K562 (cell line): Measurements from ENCODE around the gene CEACAM7. TPM values are rescaled to one million over a fixed set of nuclear protein-coding genes. Genes with fewer than 3 reads are reported as not detected.

Source experiments
- ADNP ChIP-seq: fragments of 200-800 bp; sonication (Bioruptor generic); IDR thresholded peaks from 2 replicates; pipeline ENCODE4 v1.6.1; 2016; ENCODE audit warnings: missing genetic modification characterization, missing compliant biosample characterization
- ATF7 ChIP-seq: fragments of 450-650 bp; IDR thresholded peaks from 2 replicates; pipeline ENCODE4 v1.7.1; 2014; ENCODE audit warnings: mild to moderate bottlenecking, moderate library complexity
- ELF4 ChIP-seq: fragments of 450-650 bp; formaldehyde crosslinking; IDR thresholded peaks from 2 replicates; pipeline ENCODE4 v1.4.0; 2022; ENCODE audit warnings: missing genetic modification characterization
- ETV5 ChIP-seq: sonication (generic); formaldehyde crosslinking; IDR thresholded peaks from 2 replicates; pipeline ENCODE4 v1.4.0; 2020; ENCODE audit warnings: low read depth, mild to moderate bottlenecking, missing genetic modification reagents
- EZH2 ChIP-seq: IDR thresholded peaks from 2 replicates; pipeline ENCODE4 v1.6.1; 2012; ENCODE audit warnings: low read depth, mild to moderate bottlenecking, inconsistent platforms, low read length, borderline replicate concordance
- GATAD2A ChIP-seq: fragments of 450-650 bp; IDR thresholded peaks from 2 replicates; pipeline ENCODE4 v1.6.1; 2017
- HMG20B ChIP-seq: fragments of 250-450 bp; sonication (Bioruptor Pico); IDR thresholded peaks from 2 replicates; pipeline ENCODE4 v1.5.0; 2021; ENCODE audit warnings: mild to moderate bottlenecking
- HNRNPH1 ChIP-seq: fragments of 200-400 bp; formaldehyde crosslinking; optimal IDR thresholded peaks from 2 replicates; pipeline ENCODE3; 2017; ENCODE audit warnings: low read depth, mild to moderate bottlenecking, low read length, moderate library complexity
- HNRNPLL ChIP-seq: fragments of 200-400 bp; formaldehyde crosslinking; IDR thresholded peaks from 2 replicates; pipeline ENCODE4 v1.6.1; 2017; ENCODE audit warnings: low read length, low read depth, mild to moderate bottlenecking; ENCODE audit not compliant: poor library complexity, severe bottlenecking
- IRF2 ChIP-seq: sonication (generic); formaldehyde crosslinking; IDR thresholded peaks from 2 replicates; pipeline ENCODE4 v1.8.1; 2022; ENCODE audit warnings: mild to moderate bottlenecking, missing genetic modification reagents
- MTA3 ChIP-seq: fragments of 450-650 bp; formaldehyde crosslinking; IDR thresholded peaks from 2 replicates; pipeline ENCODE4 v1.6.1; 2017; ENCODE audit warnings: mild to moderate bottlenecking, borderline replicate concordance
- MYBL2 ChIP-seq, 2 experiments: fragments of 450-650 bp in 1 of 2; sonication (generic) in 1 of 2; formaldehyde crosslinking in 1 of 2; IDR thresholded peaks; 2 replicates each; pipeline versions ENCODE4 v1.6.1 to v1.8.1; 2017 to 2022; ENCODE audit warnings: borderline replicate concordance in 1 of 2, inconsistent platforms in 1 of 2, low read depth in 1 of 2, mild to moderate bottlenecking in 1 of 2, missing genetic modification reagents in 1 of 2, moderate library complexity in 1 of 2
- SNIP1 ChIP-seq: fragments of 450-650 bp; IDR thresholded peaks from 2 replicates; pipeline ENCODE4 v1.7.1; 2017; ENCODE audit warnings: low read depth, mild to moderate bottlenecking
- YBX1 ChIP-seq: fragments of 450-650 bp; IDR thresholded peaks from 2 replicates; pipeline ENCODE4 v1.7.1; 2016; ENCODE audit warnings: mild to moderate bottlenecking
- YY1 ChIP-seq, 3 experiments: IDR thresholded peaks; 2 replicates each; pipeline ENCODE4 v1.6.1; 2011; ENCODE audit warnings: low read length in 2 of 3, mild to moderate bottlenecking in 2 of 3, moderate library complexity in 2 of 3, borderline replicate concordance in 1 of 3, control low read depth in 1 of 3, low read depth in 1 of 3; ENCODE audit not compliant: insufficient read depth in 3 of 3, insufficient replicate concordance in 2 of 3, control insufficient read depth in 1 of 3, insufficient read length in 1 of 3; ENCODE audit errors: extremely low read depth in 1 of 3
- ZNF23 ChIP-seq: fragments of 250-450 bp; sonication (Bioruptor Pico); IDR thresholded peaks from 2 replicates; pipeline ENCODE4 v1.4.0; 2020; ENCODE audit warnings: mild to moderate bottlenecking
- ZNF507 ChIP-seq: conservative IDR thresholded peaks from 2 replicates; pipeline ENCODE4 v1.6.1; 2017; ENCODE audit warnings: missing genetic modification characterization, missing compliant biosample characterization
- polyA plus RNA-seq, 8 experiments: library from polyadenylated mRNA; depleted of rRNA in 4 of 8; stranded (reverse) in 5 of 8; unstranded in 3 of 8; fragments of >200 nt; fragmentation: Nextera tagmentation in 2 of 8; fragmentation: Illumina TruSeq in 1 of 8; extraction: Ambion mirVana in 2 of 8; extraction: Trizol in 1 of 8; gene quantifications; 2 replicates each; pipeline versions ENCODE4 v1.2.1 to v1.2.3, GENCODE V29; 2011 to 2014; ENCODE audit warnings: inconsistent platforms in 1 of 8, missing spikeins in 1 of 8
- total RNA-seq, 7 experiments: library from RNA; depleted of rRNA in 6 of 7; stranded (reverse); fragments of >200 nt in 6 of 7; fragmentation: Illumina TruSeq in 2 of 7; extraction: Trizol in 2 of 7; gene quantifications; 2 replicates each; pipeline versions ENCODE4 v1.2.1 to v1.2.3, GENCODE V29; 2011 to 2021; ENCODE audit warnings: low replicate concordance in 1 of 7
- TF ChIP-seq, protein P1 (sequence below), 3 experiments: fragments of 200-800 bp in 1 of 3; fragments of 250-450 bp in 1 of 3; fragments of 450-650 bp in 1 of 3; sonication (Bioruptor Pico) in 1 of 3; sonication (Bioruptor generic) in 1 of 3; formaldehyde crosslinking in 1 of 3; IDR thresholded peaks; 2 replicates each; pipeline versions ENCODE4 v1.6.1 to v1.8.0; 2016 to 2022; ENCODE audit warnings: mild to moderate bottlenecking in 2 of 3, missing genetic modification characterization in 2 of 3, missing compliant biosample characterization in 1 of 3, moderate library complexity in 1 of 3
- TF ChIP-seq, protein P2 (sequence below): fragments of 450-650 bp; IDR thresholded peaks from 2 replicates; pipeline ENCODE4 v1.6.1; 2018; ENCODE audit warnings: mild to moderate bottlenecking, low read depth; ENCODE audit not compliant: partially characterized antibody
- TF ChIP-seq, protein P3 (sequence below): fragments of 250-450 bp; sonication (Bioruptor Pico); IDR thresholded peaks from 2 replicates; pipeline ENCODE4 v1.9.0; 2021; ENCODE audit warnings: mild to moderate bottlenecking
- TF ChIP-seq, protein P4 (sequence below): fragments of 250-450 bp; sonication (Bioruptor Pico); IDR thresholded peaks from 2 replicates; pipeline ENCODE4 v1.8.0; 2022; ENCODE audit warnings: inconsistent platforms, mild to moderate bottlenecking, moderate library complexity, borderline replicate concordance

CEACAM7 gene
- total and polyA plus RNA-seq, 9 of the 15 experiments (the other 6 are each of a cell fraction or from before 2014, with no cell fraction given), result not detected

DNA sequence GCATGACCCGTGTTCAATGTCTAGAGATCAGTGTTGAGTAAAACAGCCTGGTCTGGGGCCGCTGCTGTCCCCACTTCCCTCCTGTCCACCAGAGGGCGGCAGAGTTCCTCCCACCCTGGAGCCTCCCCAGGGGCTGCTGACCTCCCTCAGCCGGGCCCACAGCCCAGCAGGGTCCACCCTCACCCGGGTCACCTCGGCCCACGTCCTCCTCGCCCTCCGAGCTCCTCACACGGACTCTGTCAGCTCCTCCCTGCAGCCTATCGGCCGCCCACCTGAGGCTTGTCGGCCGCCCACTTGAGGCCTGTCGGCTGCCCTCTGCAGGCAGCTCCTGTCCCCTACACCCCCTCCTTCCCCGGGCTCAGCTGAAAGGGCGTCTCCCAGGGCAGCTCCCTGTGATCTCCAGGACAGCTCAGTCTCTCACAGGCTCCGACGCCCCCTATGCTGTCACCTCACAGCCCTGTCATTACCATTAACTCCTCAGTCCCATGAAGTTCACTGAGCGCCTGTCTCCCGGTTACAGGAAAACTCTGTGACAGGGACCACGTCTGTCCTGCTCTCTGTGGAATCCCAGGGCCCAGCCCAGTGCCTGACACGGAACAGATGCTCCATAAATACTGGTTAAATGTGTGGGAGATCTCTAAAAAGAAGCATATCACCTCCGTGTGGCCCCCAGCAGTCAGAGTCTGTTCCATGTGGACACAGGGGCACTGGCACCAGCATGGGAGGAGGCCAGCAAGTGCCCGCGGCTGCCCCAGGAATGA is 18.9 kb upstream of the CEACAM7 start (continued):
- peak in 1 of 3 experiments; percentile 29 for TF ChIP-seq YY1 (IDR thresholded peaks at IDR 0.05; ENCODE audit: borderline replicate concordance in 1 of 3, control insufficient read depth in 1 of 3, extremely low read depth in 1 of 3, insufficient read depth in 3 of 3, insufficient read length in 1 of 3, insufficient replicate concordance in 2 of 3, low read depth in 1 of 3, low read length in 2 of 3)
- no peak for TF ChIP-seq ADNP (tag)
- no peak for TF ChIP-seq HMG20B
- no peak for TF ChIP-seq ZNF23
- TF ChIP-seq MYBL2 (IDR thresholded peaks at IDR 0.05; ENCODE audit: low read depth), result no peak
- no peak for TF ChIP-seq MYBL2 (CRISPR knock-in tag; IDR thresholded peaks at IDR 0.05; ENCODE audit: borderline replicate concordance)
- TF ChIP-seq, protein P1, sequence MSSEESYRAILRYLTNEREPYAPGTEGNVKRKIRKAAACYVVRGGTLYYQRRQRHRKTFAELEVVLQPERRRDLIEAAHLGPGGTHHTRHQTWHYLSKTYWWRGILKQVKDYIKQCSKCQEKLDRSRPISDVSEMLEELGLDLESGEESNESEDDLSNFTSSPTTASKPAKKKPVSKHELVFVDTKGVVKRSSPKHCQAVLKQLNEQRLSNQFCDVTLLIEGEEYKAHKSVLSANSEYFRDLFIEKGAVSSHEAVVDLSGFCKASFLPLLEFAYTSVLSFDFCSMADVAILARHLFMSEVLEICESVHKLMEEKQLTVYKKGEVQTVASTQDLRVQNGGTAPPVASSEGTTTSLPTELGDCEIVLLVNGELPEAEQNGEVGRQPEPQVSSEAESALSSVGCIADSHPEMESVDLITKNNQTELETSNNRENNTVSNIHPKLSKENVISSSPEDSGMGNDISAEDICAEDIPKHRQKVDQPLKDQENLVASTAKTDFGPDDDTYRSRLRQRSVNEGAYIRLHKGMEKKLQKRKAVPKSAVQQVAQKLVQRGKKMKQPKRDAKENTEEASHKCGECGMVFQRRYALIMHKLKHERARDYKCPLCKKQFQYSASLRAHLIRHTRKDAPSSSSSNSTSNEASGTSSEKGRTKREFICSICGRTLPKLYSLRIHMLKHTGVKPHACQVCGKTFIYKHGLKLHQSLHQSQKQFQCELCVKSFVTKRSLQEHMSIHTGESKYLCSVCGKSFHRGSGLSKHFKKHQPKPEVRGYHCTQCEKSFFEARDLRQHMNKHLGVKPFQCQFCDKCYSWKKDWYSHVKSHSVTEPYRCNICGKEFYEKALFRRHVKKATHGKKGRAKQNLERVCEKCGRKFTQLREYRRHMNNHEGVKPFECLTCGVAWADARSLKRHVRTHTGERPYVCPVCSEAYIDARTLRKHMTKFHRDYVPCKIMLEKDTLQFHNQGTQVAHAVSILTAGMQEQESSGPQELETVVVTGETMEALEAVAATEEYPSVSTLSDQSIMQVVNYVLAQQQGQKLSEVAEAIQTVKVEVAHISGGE (CRISPR knock-in tag; IDR thresholded peaks at IDR 0.05), result no peak
- TF ChIP-seq YBX1, result no peak
- TF ChIP-seq ELF4 (CRISPR knock-in tag), result no peak
- TF ChIP-seq ZNF507 (tag), result no peak
- TF ChIP-seq SNIP1, result no peak
- no peak for TF ChIP-seq HNRNPH1
- TF ChIP-seq, protein P2, sequence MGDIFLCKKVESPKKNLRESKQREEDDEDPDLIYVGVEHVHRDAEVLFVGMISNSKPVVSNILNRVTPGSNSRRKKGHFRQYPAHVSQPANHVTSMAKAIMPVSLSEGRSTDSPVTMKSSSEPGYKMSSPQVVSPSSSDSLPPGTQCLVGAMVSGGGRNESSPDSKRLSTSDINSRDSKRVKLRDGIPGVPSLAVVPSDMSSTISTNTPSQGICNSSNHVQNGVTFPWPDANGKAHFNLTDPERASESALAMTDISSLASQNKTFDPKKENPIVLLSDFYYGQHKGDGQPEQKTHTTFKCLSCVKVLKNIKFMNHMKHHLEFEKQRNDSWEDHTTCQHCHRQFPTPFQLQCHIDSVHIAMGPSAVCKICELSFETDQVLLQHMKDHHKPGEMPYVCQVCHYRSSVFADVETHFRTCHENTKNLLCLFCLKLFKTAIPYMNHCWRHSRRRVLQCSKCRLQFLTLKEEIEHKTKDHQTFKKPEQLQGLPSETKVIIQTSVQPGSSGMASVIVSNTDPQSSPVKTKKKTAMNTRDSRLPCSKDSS, result no peak
- no peak for TF ChIP-seq GATAD2A
- TF ChIP-seq EZH2, result no peak
- peak; percentile 86; the same call in 1 of the 2 replicates for TF ChIP-seq MTA3
- TF ChIP-seq, protein P3, sequence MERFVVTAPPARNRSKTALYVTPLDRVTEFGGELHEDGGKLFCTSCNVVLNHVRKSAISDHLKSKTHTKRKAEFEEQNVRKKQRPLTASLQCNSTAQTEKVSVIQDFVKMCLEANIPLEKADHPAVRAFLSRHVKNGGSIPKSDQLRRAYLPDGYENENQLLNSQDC, result no peak
- no peak for TF ChIP-seq IRF2 (CRISPR knock-in tag)
- no peak for TF ChIP-seq HNRNPLL
- TF ChIP-seq, protein P4, sequence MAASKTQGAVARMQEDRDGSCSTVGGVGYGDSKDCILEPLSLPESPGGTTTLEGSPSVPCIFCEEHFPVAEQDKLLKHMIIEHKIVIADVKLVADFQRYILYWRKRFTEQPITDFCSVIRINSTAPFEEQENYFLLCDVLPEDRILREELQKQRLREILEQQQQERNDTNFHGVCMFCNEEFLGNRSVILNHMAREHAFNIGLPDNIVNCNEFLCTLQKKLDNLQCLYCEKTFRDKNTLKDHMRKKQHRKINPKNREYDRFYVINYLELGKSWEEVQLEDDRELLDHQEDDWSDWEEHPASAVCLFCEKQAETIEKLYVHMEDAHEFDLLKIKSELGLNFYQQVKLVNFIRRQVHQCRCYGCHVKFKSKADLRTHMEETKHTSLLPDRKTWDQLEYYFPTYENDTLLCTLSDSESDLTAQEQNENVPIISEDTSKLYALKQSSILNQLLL (CRISPR knock-in tag), result no peak
- TF ChIP-seq ETV5, result no peak
- TF ChIP-seq ATF7, result peak; percentile 61
